ENCODE data around the gene CLPTM1L. TPM values are rescaled to one million over a fixed set of nuclear protein-coding genes. Genes with fewer than 3 reads are reported as not detected.
"Not testable (repeated sequence)": the region's sequence is repeated elsewhere in the genome, so short reads cannot be mapped to it uniquely, and the experiment has no call there.

Gene CLPTM1L
- total RNA-seq, 4 donors from 2014 or later = 78.0 to 143 (median 104) TPM

- TF ChIP-seq EP300 (IDR thresholded peaks at IDR 0.05; ENCODE audit: low read depth) = no peak
- no peaks in the 10 kb centered on the region for H3K27me3 ChIP-seq
- no peak overlapping the region for H3K27ac ChIP-seq
- peaks cover 11 to 27% (median 19%) of the 10 kb centered on the region in 4 donors for H3K4me1 ChIP-seq
- no peaks in the 10 kb centered on the region for H3K9me3 ChIP-seq
- H3K36me3 ChIP-seq = peaks cover 0 to 2% (median 0%) of the 10 kb centered on the region in 4 donors
- no peak overlapping the region for H3K4me3 ChIP-seq
- DNase-seq = no peak
- intact Hi-C loops (cut with DNase I; ENCODE audit: low total_unique reads) = no loop called here
- in situ Hi-C loops (cut with MboI; ENCODE audit: low pct_ligation_motif_present in 1 of 4, low pct_unique_long_range_greater_than_20kb in 1 of 4, low sequenced_read_pairs in 3 of 4) = no loop called here
- WGBS, 2 donors (ENCODE audit: low coverage in 1 of 2) = 82 to 90% methylated on average over 12 to 21 of the region's 21 CpGs
Observed at GRCh38 chr5:1346627-1347440, 1.9 kb upstream of the CLPTM1L start.

- in situ Hi-C loops (cut with MboI; ENCODE audit: low pct_ligation_motif_present in 1 of 4, low pct_unique_long_range_greater_than_20kb in 1 of 4, low sequenced_read_pairs in 3 of 4) (no loop called here), intact Hi-C loops (cut with DNase I; ENCODE audit: low total_unique reads) (no loop called here)
- peaks cover 0 to 10% (median 4%) of the 10 kb centered on the region in 4 donors for H3K36me3 ChIP-seq
- peak overlapping the region in 3 of 4 donors; percentile 90 to 99 (median 91) for H3K4me3 ChIP-seq
- H3K4me1 ChIP-seq = peaks cover 11 to 27% (median 19%) of the 10 kb centered on the region in 4 donors
- H3K9me3 ChIP-seq = no peaks in the 10 kb centered on the region
- no peaks in the 10 kb centered on the region for H3K27me3 ChIP-seq
- WGBS, 2 donors (ENCODE audit: low coverage in 1 of 2) = 76% methylated on average over 27 of the region's 27 CpGs; no CpG with 5 or more reads in 1 of the 2 donors
- DNase-seq = no peak
- peak overlapping the region in 2 of 4 donors; percentile 85 to 94 for H3K27ac ChIP-seq
- TF ChIP-seq POLR2A (IDR thresholded peaks at IDR 0.05) (no peak), POLR2AphosphoS5 (IDR thresholded peaks at IDR 0.05) (no peak), CTCF (IDR thresholded peaks at IDR 0.05) (no peak), EP300 (IDR thresholded peaks at IDR 0.05; ENCODE audit: low read depth) (no peak)
Observed at GRCh38 chr5:1345876-1346626, 1.2 kb upstream of the CLPTM1L start.

- Histone ChIP-seq H3K4me1 (peaks cover 11 to 27% (median 19%) of the 10 kb centered on the region in 4 donors), H3K27me3 (no peaks in the 10 kb centered on the region), H3K27ac (peak overlapping the region; percentile 76 to 80 (median 78)), H3K4me3 (peak overlapping the region; percentile 90 to 96 (median 92)), H3K36me3 (peaks cover 0 to 17% (median 4%) of the 10 kb centered on the region in 4 donors), H3K9me3 (no peaks in the 10 kb centered on the region)
- intact Hi-C loops (cut with DNase I; ENCODE audit: low total_unique reads) (no loop called here), in situ Hi-C loops (cut with MboI; ENCODE audit: low pct_ligation_motif_present in 1 of 4, low pct_unique_long_range_greater_than_20kb in 1 of 4, low sequenced_read_pairs in 3 of 4) (no loop called here)
- DNase-seq = no peak
- TF ChIP-seq POLR2A (IDR thresholded peaks at IDR 0.05) (no peak), POLR2AphosphoS5 (IDR thresholded peaks at IDR 0.05) (no peak), EP300 (IDR thresholded peaks at IDR 0.05; ENCODE audit: low read depth) (no peak), CTCF (IDR thresholded peaks at IDR 0.05) (no peak)
- WGBS, 2 donors (ENCODE audit: low coverage in 1 of 2) = 7 to 20% methylated on average over 10 to 35 of the region's 61 CpGs
Observed at GRCh38 chr5:1343931-1344901, 683 bp downstream of the CLPTM1L start.

- in situ Hi-C loops (cut with MboI; ENCODE audit: low pct_ligation_motif_present in 1 of 4, low pct_unique_long_range_greater_than_20kb in 1 of 4, low sequenced_read_pairs in 3 of 4) = no loop called here
- DNase-seq = no peak
- no peak overlapping the region for H3K4me3 ChIP-seq
- 51 to 79% methylated on average over 4 to 9 of the region's 9 CpGs for WGBS, 2 donors (ENCODE audit: low coverage in 1 of 2)
- no peaks in the 10 kb centered on the region for H3K9me3 ChIP-seq
- intact Hi-C loops (cut with DNase I; ENCODE audit: low total_unique reads) = no loop called here
- H3K36me3 ChIP-seq = peaks cover 0 to 17% (median 4%) of the 10 kb centered on the region in 4 donors
- no peaks in the 10 kb centered on the region for H3K27me3 ChIP-seq
- H3K27ac ChIP-seq = peak overlapping the region in 2 of 4 donors; percentile 76 to 79
- TF ChIP-seq POLR2AphosphoS5 (IDR thresholded peaks at IDR 0.05) = no peak
- no peak for TF ChIP-seq EP300 (IDR thresholded peaks at IDR 0.05; ENCODE audit: low read depth)
- no peak for TF ChIP-seq POLR2A (IDR thresholded peaks at IDR 0.05)
- TF ChIP-seq CTCF (IDR thresholded peaks at IDR 0.05) = no peak
- H3K4me1 ChIP-seq = peaks cover 11 to 27% (median 19%) of the 10 kb centered on the region in 4 donors
Observed at GRCh38 chr5:1343315-1343751, 1.6 kb downstream of the CLPTM1L start.

- in situ Hi-C loops (cut with MboI; ENCODE audit: low pct_ligation_motif_present in 1 of 4, low pct_unique_long_range_greater_than_20kb in 1 of 4, low sequenced_read_pairs in 3 of 4) = not testable (repeated sequence)
- peak overlapping the region in 2 of 4 donors; percentile 28 to 61 for H3K27ac ChIP-seq
Observed at GRCh38 chr5:1342711-1343110, 2.2 kb downstream of the CLPTM1L start.

More at GRCh38 chr5:1342711-1343110, 2.2 kb downstream of the CLPTM1L start:
- DNase-seq; H3K4me3 ChIP-seq; intact Hi-C loops (cut with DNase I; ENCODE audit: low total_unique reads); H3K9me3 ChIP-seq; H3K27me3 ChIP-seq: not testable (repeated sequence)
- H3K4me1 ChIP-seq = peaks cover 11 to 27% (median 19%) of the 10 kb centered on the region in 4 donors
- 91% methylated on average over 14 of the region's 14 CpGs; no CpG with 5 or more reads in 1 of the 2 donors for WGBS, 2 donors (ENCODE audit: low coverage in 1 of 2)
- peaks cover 0 to 17% (median 5%) of the 10 kb centered on the region in 4 donors for H3K36me3 ChIP-seq

All from transverse colon (tissue), 4 donors.